Stromal cell of bone marrow (primary cell): ENCODE data around the gene ABCA2.
A peak's percentile ranks its signal among the peaks of the same experiment; 100 is the strongest.

Source experiments
- DNase-seq: peaks from one replicate; pipeline ENCODE4 v3.0.0-alpha.2; 2012; ENCODE audit warnings: low read depth

ABCA2 gene

DNA sequence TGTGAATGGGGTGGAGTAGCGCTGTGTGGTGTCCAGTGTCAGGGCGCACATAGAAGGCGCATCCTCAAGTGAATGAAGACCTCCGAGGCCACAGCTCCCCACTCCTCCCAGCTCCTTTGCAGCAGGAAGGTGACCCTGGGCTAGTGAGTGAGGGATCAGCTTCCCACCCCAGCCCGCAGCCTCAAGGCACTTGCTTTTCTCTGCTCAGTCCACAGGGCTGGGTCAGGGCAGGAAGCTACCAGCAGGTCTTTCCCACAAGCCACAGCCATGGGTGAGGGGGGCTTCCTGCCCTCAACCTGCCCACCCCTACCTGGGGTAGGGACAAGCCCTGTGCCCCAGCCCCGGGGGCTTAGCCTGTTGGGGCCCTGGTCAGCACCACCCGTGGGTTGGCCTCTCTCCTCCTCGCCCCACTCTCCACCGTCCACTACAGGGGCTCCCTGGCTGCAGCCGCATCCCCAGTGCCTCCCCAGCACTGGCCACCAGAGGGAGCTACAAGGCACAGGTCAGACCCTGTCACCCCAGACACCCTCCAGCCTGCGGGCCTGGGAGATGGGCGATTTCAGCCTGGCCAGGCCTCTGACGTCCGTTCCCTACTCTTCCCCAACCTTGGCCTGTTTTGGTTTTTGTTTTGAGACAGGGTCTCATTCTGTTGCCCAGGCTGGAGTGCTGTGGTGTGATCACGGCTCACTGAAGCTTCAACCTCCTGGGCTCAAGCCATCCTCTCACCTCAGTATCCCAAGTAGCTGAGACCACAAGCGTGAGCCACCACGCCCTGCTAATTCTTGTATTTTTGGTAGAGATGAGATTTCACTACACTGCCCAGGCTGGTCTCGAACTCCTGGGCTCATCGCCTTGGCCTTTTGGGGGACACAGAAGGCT lies 1.3 kb upstream of the ABCA2 start:
- DNase-seq: peak; percentile 13

DNA sequence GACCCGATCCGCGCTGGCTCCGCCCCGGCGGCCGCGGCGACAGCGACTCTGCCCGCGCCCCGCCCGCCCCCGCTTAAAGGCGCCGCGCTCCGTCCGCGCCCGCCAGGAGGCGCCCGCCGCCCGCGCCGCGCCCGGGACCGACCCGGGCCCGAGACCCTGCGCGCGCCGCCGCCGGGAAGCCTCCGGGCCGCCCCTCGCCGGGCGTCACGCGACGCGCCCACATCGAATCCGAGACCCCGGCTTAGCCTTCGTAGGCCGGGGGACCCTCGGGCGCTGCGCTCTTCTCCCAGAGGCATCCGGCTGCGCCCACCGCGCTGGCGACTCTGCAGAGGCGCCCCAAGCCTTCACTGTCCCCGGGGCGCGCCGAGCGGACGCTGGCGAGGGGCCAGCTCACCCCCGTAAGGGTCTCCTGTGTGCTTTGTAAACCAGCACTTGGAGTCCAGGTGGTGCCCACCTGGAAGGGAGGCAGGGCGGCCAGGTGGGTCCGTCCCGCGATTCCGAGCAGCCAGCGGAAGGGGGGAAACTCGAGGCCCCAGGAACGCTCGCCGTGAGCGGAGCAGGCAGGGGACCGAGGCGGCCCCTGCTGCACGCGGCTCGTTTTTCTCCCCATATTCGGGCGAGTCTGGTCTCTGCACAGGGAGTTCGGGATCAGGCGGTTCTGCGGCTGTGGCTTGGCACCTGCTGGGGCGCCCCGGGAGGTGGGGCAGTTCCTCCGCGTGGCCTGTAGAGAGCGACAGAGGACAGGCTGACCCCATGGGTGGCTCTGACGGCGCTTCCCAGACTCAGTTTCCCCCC lies 423 bp upstream of the ABCA2 start:
- peak; percentile 15 for DNase-seq

DNA sequence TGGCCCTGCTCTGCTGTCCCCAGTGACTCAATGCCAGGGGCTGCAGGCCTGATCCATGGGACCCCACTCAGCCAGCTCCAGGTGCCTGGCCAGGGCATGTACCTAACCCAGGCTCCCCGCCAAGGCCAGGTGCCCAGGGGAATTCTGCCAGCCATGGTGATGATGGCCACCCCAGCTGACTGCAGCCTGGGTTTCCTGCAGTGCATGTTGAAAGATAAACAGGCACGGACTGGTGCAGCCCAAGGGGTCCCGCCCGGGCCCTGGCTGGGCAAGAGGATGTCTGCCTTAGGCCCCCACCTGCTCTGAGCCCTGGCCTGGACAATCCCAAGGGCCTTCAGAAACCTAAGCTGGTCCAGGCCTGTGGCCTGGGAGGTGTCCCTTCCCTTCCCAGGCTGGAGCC lies 1.2 kb downstream of the ABCA2 start:
- DNase-seq: no peak

DNA sequence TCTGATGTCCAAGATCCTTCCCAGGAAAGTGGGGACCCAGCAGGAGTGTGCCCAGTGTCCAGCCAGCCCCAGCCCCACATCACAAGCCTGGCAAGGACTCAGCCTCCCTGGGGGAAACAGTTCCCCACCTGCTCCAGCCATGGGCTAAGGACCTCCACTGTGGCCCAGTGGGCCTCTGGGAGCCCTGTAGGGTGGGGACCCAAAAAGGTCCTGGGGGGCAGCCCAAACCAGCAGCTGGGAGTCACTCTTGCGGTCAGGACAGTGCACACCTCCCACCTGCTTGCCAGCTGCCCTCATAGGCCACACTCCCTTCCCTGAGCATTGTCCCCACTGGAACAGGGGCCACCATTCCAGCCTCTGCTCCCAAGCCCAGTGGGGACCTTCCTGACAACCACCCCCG lies 1.7 kb downstream of the ABCA2 start:
- no peak for DNase-seq

DNA sequence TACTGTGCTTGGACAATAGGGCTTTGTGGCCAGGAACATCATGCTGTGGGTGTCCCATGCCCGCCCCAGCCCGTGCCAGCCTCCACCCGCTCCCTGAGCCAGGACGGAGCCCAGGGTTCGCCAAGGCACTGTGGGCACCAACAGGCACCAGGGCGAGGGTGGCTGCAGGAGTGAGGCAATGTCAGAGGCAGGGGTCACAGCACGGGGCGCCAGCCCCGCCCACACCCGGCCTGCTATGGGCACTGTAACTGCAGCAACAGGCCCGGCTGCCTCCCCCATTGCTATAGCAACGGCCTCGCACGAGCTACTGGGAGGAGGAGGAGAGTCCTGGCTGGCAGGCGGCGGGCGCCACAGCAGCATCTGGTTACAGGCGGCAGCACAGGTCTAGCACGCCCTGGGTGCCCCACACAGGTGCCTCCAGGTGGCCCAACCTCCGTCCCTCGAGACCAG lies 2.5 kb downstream of the ABCA2 start:
- no peak for DNase-seq

DNA sequence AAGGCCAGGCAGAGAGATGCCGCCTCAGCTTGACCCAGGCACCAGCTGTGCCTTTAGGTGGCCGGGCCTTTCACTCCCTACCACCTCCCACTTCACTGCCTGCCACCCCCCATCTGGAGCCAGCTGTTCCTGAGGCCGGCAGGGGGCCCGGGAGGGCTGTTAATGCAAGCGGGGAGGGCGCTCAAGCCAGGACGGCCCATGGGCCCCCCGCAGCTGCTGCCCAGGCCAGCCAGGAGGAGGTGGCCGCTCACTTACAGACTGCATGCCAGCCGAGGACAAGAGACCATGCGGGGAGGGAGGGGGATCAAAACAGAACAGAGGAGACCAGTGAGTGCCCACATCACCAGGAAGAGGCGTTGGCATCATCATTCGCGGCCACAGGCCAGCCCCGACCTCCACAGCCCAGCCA lies 4.5 kb downstream of the ABCA2 start:
- DNase-seq: no peak

DNA sequence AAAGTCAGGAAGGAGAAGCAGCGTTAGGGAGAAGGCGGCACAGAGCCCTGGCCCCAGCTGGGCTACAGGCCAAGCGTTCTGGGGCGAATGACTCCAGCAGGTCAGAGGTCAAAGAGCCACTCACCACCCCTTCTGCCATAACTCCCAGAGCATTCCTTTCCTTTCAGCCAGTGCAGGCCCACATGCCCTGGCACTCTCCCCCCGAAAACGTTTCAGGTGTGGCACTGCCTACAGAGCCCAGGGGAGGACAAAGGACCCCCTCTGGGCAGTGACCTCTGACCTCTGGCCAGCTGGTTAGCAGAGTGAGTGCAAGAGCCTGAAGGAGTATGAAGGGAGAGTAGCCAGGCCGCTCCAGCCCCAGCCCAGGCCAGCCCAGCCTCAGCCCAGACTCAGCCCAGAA lies 4.9 kb downstream of the ABCA2 start:
- no peak for DNase-seq

DNA sequence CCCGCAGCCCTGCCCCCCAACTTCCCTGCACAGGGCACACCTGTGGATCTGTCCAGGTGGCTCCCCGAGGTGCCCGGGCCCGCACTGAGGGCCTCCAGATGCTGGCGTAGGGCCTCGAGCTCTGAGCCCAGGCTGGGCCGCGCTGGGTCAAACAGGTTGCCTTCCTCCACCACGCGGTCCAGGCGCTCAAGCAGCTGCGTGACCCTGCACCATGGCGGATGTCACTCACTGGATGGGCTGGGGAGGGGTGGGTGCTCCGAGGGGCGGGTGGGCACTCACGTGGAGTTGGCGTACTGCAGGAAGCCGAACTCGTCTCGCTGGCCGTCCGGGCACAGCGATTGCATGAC lies 5.4 kb downstream of the ABCA2 start:
- DNase-seq: no peak

DNA sequence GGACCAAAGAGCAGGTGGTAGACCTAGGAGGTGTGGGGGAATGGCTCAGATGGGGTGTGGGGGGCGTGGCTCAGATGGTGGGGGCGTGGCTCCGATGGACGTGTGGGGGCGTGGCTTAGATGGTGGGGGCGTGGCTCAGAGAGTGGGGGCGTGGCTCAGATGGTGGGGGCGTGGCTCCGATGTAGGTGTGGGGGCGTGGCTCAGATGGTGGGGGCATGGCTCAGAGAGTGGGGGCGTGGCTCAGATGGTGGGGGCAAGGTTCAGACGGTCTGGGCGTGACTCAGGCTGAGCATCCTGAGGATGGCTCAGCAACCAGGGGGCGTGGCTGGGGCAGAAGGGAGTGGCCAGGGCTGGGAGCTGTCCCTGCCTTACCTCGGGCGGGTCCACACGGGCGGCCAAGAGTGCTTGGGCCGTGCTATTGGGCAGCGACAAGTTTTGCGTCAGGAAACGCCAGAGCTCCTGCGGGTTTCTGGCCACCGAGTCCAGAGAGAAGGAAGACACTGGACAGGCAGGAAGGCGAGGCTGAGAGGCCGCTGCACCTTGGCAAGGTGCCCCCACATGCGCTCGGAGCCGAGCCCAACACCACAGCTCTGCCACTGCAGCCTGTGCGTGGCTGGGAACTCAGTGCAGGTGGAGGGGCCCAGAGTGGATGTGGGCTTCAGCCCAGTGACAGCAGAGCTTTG lies 5.9 kb downstream of the ABCA2 start:
- DNase-seq: no peak

DNA sequence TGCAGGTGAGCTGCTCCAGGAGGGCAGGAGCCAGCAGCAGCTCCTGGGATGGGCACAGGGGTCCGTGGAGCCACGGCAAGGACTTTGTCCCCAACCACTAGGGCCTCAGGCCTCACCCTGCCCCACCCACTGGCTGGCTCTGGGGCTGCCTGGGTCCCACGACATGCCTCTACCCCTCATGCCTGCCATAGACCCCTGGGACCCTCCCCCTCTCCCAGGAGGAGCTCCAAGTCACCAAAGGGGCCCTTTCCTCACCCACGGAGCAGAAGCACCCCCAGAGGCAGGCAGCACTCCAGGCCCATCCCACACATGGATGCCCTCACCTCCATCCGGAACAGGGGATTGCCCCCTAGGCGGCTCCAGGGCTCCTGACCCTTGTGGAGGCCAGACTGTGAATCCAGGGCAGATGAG lies 6.5 kb downstream of the ABCA2 start:
- no peak for DNase-seq

DNA sequence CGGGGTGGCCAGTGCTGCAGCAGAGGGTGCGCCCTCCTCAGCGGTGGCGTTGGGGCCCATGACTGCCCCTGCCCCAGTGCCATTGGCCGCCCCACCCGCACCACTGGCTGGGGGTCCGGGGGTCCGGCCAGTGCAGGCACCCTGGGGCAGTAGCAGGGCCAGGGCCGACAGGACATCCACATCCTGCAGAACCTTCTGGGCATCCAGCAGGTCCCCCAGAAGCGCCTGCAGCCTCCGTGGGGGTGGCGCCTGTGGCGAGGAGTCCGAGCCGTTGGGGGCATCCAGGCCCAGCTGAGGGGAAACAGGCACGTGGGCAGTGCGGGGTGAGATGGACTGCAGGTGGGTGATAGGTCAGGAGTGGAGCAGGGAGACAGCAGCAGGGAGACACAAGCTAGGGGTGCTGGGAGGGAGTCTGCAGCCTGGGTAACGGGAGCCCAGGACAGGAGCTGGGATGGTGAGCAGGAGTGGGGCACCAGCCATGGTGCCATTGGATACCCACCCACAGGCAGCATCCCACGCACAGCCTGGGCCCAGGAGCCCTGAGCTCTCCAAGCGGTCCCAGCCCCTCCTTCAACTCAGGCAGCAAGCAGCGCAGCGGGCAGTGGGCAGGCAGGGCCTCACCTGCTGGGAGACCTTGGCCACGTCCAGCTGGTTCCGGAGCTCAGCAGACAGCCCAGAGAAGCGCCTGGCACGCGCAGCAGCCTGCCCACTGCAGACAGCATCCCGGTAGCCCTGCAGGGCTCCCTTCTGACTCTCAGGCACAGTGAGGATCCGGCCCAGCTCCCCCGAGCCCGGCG lies 7.1 kb downstream of the ABCA2 start:
- DNase-seq: no peak

DNA sequence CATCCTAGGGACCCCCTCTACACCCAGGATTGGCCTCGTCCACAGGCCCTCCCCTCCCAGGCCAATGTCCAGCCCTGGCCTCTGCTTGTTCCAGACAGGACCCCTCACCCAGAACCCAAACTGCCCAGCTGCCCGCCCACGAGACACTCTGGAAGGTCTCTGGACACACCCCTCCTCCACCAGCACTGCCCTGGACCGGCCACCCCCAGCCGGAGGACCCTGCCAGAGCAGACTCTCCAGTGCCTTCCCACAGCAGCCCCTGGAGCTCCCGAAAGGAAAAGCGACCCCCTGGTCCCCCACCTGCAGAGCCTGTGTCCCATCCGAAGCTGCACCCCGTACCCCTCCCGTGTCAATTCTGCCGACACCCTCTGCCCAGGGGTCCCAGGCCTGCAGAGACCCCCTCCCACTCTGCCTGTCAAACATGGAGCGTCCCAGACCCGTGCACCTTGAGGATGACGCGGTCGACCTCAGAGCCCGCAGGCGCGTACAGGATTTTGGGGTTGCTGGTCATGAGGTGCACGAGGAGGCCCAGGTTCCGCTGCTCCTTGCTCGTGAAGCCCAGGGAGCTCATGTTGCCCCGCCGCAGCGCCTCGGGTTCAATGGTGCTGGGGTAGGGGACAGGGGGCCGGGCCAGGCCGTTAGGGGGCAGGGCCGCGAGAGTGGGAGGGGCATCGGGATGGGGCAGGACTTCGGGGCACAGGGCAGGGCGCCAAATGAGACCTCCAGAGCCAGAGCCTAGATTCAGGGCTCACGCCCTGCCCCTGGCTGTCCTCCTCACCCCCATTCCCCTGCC lies 8.0 kb downstream of the ABCA2 start:
- no peak for DNase-seq

DNA sequence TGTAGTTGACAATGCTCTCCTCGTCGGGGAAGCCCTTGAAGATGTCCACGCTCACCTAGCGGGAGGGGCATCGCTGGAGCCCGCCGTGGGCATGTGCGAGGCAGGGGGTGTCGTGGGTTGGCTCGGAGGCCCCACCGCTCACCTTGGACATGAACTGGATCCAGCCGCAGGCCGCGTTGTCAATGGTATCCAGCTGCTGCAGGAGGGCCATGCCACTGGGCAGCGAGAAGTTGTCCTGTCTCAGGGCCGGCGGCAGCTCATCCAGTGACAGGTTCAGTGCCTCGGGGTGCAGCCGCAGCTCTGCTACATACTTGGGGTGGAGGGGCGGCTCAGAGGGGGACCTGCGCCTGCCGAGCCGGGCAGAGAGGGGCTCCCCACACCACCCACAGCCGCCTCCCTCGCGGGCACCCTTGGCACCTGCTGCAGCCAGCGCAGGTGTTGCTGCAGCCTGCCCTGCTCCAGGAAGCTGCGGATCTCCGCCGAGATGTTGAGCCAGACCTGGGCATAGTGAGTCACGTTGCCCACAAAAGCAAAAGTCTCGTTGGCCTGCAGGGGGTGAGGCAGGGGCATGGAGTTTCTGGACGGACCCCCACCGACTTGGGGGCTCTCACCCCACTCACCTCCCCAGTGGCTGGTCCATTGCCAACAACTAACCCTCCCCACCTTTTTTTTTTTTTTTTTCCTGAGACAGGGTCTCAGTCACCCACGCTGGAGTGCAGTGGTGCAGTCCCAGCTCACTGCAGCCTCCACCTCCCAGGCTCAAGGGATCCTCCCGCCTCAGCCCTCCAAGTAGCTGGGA lies 9.1 kb downstream of the ABCA2 start:
- no peak for DNase-seq

DNA sequence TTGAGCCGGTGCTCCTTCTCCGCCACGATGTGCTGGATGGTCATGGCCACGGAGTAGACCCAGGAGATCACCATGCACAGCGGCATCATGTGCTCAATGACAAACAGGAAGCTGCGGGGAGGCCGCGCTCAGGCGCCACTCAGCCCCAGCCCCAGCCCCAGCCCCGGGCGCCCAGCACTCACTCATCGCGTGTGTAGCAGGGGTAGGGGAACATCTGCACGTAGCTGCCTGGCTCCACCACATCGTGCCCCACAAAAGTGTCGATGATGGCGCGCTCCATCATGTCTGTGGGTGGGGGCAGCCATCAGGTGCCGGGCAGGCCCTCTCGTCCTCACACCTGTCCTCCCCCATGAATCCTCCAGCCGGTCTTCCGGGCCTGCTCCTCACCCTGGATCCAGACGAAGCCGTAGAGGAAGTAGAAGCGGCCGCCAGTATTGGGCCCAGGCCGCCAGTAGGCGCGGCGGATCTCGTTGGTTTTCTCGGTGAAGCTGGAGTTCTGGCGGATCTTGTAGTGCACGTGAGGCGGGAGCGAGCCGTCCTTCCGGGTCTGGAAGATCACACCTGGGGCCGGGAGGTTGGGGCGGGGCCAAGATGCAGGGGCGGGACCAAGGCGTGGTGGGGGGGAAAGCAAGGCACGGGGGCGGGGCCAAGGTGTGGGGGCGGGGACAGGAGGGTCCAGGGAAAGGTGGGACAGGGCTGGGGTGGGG lies 10.1 kb downstream of the ABCA2 start:
- no peak for DNase-seq

DNA sequence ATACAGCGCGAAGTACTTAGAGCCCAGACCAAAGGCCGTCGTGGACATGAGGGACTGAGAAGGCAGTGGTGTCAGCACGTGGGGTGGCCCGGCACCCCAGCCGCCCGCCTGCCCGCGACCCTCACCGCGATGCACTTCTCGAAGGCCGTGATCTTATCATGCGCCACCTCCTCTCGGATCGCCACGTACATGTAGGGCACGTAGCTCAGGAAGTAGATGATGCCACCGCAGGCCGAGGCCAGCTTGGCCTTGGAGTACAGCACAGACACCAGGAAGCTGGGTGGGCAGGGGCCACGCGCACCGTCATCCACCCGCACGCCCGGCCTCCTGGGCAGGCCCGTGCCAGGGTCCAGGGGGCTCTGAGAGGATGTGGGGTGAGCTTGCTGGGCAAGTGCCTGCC lies 11.0 kb downstream of the ABCA2 start:
- no peak for DNase-seq

DNA sequence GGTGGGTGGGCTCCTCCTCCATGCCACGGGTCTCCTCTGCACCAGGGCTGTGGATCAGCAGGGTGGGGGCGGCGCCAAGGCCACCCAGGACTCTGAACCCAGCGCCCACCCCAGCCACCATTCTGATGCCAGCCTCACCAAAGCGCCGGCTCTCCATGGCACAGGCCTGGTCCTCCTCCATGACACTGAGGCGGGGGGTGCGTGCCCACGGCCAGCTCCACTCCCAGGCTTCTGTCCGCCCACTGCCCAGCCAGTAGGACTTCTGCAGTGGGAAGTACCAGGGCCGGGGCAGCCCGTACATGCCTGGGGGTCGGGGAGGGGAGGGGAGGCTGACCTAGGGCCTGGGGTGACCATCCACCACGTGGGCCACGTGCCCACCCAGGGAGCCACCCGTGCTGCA lies 11.6 kb downstream of the ABCA2 start:
- no peak for DNase-seq

DNA sequence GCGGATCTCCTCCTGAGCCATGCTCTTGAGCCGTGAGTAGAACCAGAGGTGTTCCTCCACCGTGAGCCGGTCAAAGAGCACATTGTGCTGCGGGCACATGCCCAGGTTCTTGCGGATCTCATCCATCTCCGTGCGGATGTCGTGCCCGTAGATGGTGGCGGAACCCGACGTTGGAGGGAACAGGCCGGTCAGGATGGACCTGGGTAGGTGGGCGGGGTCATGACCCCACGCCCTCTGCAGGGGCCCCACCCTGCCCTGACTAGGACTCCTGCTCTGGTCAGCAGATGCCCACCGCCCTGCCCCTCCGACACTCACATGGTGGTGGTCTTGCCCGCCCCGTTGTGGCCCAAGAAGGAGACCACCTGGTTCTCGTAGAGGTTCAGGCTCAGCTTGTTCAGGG lies 12.1 kb downstream of the ABCA2 start:
- no peak for DNase-seq

DNA sequence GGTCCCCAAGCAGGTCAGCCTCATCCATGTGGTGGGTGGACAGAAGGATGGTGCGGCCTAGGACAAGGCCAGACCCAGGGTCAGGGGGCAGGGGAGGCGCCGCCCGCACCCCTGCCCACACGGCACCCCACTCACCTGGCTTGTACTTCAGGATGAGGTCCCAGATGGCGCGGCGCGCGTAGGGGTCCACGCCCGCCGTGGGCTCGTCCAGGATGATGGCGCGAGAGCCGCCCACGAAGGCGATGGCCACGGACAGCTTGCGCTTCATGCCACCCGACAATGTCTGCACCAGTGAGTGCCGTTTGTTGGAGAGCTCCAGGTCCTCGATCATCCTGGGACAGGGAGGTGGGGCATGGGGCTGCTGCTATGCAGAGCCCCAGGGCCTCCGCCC lies 12.5 kb downstream of the ABCA2 start:
- no peak for DNase-seq

DNA sequence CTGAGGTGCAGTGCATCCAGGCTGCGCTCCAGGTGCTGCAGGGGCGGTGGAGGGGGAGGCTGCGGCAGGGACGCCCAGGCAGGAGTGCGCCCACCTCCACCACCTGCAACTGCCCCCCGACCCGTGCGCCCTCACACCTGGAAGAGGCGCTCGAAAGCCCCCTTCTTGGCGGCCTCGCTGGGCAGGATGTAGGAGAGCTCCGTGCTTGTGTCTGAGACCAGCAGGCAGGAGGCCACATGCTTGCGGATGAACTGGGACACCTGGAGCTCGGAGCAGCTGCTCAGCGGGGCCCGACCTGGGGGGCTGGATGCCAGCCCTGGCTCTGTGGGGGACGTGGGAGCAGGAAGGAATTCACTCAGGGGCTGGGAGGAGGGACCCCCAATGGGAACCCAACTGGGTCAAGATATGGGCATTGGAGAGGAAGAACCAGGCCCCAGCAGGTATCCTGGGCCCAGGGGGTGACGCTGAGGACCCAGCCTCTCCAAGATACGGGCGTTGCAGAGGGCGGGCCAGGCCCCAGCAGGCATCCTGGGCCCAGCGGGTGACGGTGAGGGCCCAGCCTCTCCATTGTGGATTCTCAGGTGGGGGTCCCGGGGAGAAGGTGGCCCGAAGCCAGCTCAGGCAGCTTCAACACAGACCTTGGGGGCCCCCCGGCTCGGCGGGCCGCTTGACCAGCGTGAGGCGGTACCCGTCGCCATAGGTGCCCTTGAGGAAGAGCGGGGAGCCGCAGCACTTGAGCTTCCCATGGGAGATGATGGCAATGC lies 13.1 kb downstream of the ABCA2 start:
- no peak for DNase-seq
